ACC112 (cell line): ENCODE measurements around the gene MICALL2.
A peak's percentile ranks its signal among the peaks of the same experiment; 100 is the strongest.

Source experiments
- H2AFZ ChIP-seq: fragments of 200-600 bp; sonication (generic); one replicate; pipeline ENCODE4 v1.6.0; 2017; ENCODE audit warnings: antibody characterized with exemption, low read length; ENCODE audit not compliant: unreplicated experiment
- H3K27ac ChIP-seq: fragments of 200-600 bp; sonication (generic); 2 replicates; pipeline ENCODE4 v1.5.1; 2014; ENCODE audit warnings: low read depth, mild to moderate bottlenecking, antibody characterized with exemption, low read length, moderate library complexity
- H3K27me3 ChIP-seq: fragments of 200-600 bp; sonication (generic); 2 replicates; pipeline ENCODE4 v1.6.1; 2014; ENCODE audit warnings: mild to moderate bottlenecking, antibody characterized with exemption, low read length, moderate library complexity, mixed read lengths; ENCODE audit not compliant: insufficient read depth
- H3K36me3 ChIP-seq: fragments of 200-600 bp; sonication (generic); 2 replicates; pipeline ENCODE4 v1.6.1; 2016; ENCODE audit warnings: mild to moderate bottlenecking, antibody characterized with exemption, low read length, moderate library complexity, mixed read lengths; ENCODE audit not compliant: insufficient read depth
- H3K4me1 ChIP-seq: fragments of 200-600 bp; sonication (generic); one replicate; pipeline ENCODE4 v1.6.1; 2016; ENCODE audit warnings: low read length, mixed read lengths; ENCODE audit not compliant: insufficient read depth, unreplicated experiment, control insufficient read depth
- H3K4me3 ChIP-seq: fragments of 200-600 bp; sonication (generic); 2 replicates; pipeline ENCODE4 v1.5.1; 2014; ENCODE audit warnings: mild to moderate bottlenecking, low read depth, low read length
- H3K79me2 ChIP-seq: fragments of 200-600 bp; sonication (generic); one replicate; pipeline ENCODE4 v1.6.0; 2016; ENCODE audit warnings: low read length; ENCODE audit not compliant: control insufficient read depth, unreplicated experiment, insufficient read depth

The MICALL2 gene

DNA sequence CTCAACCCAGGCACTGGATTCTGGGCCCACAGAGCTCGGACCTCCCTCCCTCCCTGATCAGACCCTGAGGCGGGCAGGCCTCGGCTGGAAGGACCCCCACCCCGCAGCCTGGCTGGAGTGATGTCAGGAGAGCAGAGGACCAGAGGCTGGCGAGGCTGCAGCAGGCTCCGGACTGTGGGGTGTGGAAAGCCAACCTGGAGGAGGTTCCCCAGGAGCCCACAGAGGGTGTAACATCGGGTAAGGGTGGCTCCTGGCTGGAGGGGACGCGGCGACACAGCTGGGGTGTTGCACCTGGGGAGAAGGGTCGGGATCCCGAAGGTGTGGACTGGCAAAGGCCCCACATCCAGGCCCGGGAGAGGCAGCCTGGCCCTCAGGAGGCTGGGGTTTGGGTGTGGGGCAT is 8.9 kb upstream of the MICALL2 start:
- H3K27me3 ChIP-seq: no peaks in the 10 kb centered on the region
- H3K27ac ChIP-seq: no peak overlapping the region
- H3K4me1 ChIP-seq: peaks cover 9% of the 10 kb centered on the region
- no peak overlapping the region for H3K4me3 ChIP-seq
- H3K79me2 ChIP-seq: no peaks in the 10 kb centered on the region
- no peak overlapping the region for H2AFZ ChIP-seq
- no peaks in the 10 kb centered on the region; the same call in 1 of the 2 replicates for H3K36me3 ChIP-seq

DNA sequence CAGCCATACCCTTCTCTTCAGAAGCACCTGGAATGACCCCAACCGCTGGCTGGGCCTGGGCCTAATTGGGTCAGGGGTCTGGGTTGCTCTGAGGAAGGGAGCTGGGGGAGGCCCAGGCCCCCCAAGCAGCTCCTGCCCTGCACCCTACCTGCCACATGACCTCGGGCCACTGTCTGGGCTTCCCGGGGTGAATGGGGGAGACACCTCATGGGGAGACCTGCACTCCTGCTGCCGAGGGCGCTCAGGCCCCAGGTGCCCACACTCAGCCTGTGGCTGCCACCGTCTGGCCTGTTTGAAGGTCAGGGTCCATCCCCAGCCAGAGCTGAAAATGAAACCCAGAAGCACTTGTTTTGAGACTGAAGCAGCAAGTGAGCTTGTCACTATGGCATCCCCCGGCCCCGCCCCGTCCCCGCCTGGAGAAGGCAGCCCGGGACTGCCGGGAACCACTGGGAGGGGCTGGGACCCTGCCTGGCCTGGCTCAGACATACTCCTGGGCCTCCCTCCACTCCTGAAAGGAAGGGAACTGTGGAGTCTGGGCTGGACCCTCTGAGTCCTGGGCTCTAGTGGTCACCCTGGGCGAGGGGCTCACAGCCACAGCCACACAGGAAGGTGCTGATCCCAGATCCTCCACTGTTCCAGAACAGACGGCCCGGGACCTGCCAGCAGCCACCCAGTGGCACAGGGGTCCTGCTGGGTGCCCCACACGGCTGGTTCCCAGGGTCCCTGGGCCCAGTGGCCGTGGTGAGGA is 7.4 kb upstream of the MICALL2 start:
- Histone ChIP-seq H3K27ac (peak overlapping the region; percentile 25; the same call in 1 of the 2 replicates), H3K4me1 (peaks cover 21% of the 10 kb centered on the region), H3K27me3 (no peaks in the 10 kb centered on the region), H3K79me2 (no peaks in the 10 kb centered on the region), H2AFZ (no peak overlapping the region), H3K36me3 (no peaks in the 10 kb centered on the region; the same call in 1 of the 2 replicates), H3K4me3 (no peak overlapping the region)

- Histone ChIP-seq H3K27me3 (no peaks in the 10 kb centered on the region), H3K4me1 (peaks cover 35% of the 10 kb centered on the region), H3K36me3 (no peaks in the 10 kb centered on the region), H3K79me2 (no peaks in the 10 kb centered on the region), H3K4me3 (no peak overlapping the region), H2AFZ (no peak overlapping the region), H3K27ac (no peak overlapping the region)
These were observed 5.4 kb upstream of the MICALL2 start for GRCh38 chr7:1464694-1465093.

DNA sequence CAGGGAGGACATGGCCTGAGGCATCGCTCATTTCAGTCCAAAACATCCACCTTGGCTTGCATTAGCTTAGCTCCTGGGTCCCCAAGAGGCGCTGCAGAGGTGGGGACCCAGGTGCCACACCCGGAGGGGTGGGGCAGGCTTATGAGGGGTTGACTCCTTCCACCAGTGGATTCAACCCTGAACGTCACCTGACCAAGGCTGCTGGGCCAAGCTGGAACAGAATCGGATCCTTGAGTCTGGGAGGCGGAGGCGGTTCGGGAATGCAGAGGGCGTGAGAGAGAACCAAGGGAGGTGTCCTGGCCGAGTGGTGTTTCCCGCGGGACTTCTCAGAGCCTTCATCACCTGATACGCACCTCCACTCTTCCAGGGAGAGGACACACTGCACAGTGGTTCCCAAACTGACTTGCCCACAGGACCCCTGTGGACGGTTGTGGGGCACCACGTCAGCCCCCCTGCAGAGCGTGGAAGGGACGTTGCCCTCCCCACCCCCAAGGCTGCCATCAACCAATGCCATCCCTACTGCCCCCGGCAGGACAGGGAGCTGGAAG is 4.5 kb upstream of the MICALL2 start:
- no peaks in the 10 kb centered on the region for H3K27me3 ChIP-seq
- H3K27ac ChIP-seq: no peak overlapping the region
- H3K4me3 ChIP-seq: no peak overlapping the region
- no peak overlapping the region for H2AFZ ChIP-seq
- no peaks in the 10 kb centered on the region for H3K36me3 ChIP-seq
- peaks cover 35% of the 10 kb centered on the region for H3K4me1 ChIP-seq
- H3K79me2 ChIP-seq: no peaks in the 10 kb centered on the region

- H3K79me2 ChIP-seq: peaks cover 19% of the 10 kb centered on the region
- H3K4me1 ChIP-seq: peaks cover 43% of the 10 kb centered on the region
- H3K27me3 ChIP-seq: no peaks in the 10 kb centered on the region
- H3K27ac ChIP-seq: no peak overlapping the region
- H2AFZ ChIP-seq: no peak overlapping the region
- no peak overlapping the region for H3K4me3 ChIP-seq
- H3K36me3 ChIP-seq: no peaks in the 10 kb centered on the region
These were observed 2.5 kb upstream of the MICALL2 start for GRCh38 chr7:1461646-1462375.

DNA sequence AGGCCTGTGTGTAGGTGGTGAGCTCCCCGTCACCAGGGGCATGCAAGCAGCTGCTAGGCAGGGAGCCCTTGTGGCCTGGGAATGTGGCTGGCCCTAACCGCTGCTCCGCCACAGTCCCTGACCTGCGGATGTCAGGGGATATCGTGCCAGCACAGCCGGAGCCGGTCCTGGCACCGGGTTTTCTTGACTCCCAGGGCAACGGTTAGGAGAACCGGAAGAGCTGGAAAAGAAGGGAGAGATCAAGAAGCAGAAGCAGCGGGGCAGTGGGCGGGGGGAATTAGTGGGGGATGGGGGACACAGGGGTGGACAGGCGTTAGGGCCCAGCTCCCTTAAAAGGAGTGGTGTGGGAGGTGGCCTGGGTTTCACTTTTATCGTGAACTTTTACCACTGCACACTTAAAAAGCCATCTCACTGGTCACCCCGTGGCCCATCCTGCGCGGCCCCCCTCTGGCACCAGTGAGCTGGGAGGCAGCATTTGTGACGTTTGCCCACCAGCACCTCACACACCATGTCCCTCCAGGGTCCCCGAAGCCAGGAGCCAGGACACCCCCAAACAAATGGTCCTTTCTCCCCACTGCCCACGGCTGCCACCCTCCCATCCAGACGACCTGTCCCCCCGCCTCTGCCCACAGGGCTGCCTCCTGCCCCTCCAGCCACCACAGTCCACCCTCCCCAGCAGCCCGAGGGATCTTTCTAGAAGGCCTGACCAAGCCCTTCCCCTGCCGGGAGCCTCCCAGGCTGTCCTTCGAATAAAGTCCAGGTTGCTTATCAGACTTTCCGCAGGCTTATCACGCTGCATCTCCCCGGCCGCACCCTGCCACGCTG is 1.8 kb upstream of the MICALL2 start:
- Histone ChIP-seq H3K4me1 (peaks cover 37% of the 10 kb centered on the region), H3K36me3 (no peaks in the 10 kb centered on the region), H3K27ac (peak overlapping the region; percentile 49; the same call in 1 of the 2 replicates), H3K27me3 (no peaks in the 10 kb centered on the region), H2AFZ (no peak overlapping the region), H3K79me2 (peaks cover 25% of the 10 kb centered on the region), H3K4me3 (peak overlapping the region; percentile 74)

GRCh38 chr7:1459920-1460820 is 900 bp upstream of the MICALL2 start:
- H3K27me3 ChIP-seq: no peaks in the 10 kb centered on the region
- no peaks in the 10 kb centered on the region for H3K36me3 ChIP-seq
- H3K27ac ChIP-seq: peak overlapping the region; percentile 49
- H3K4me3 ChIP-seq: peak overlapping the region; percentile 74
- H2AFZ ChIP-seq: no peak overlapping the region
- peaks cover 38% of the 10 kb centered on the region for H3K4me1 ChIP-seq
- peaks cover 34% of the 10 kb centered on the region for H3K79me2 ChIP-seq

DNA sequence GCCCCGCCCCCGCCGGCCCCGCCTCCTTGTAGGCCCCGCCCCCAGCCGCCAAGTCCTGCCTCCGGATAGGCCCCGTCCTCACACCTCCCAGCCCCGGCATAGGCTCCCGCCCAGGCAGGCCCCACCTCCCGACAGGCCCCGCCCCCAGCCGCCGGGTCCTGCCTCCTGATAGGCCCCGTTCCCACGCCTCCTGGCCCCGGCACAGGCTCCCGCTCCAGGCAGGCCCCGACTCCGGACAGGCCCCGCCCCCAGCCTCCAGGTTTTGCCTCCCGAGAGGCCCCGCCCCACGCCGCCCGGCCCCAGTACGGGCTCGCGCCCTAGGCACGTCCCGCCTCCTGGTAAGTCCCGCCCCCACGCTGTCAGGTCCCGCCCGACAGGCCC is 232 bp upstream of the MICALL2 start:
- H3K27me3 ChIP-seq: no peaks in the 10 kb centered on the region
- H3K79me2 ChIP-seq: peaks cover 39% of the 10 kb centered on the region
- H3K4me3 ChIP-seq: peak overlapping the region; percentile 93
- H3K27ac ChIP-seq: peak overlapping the region; percentile 80
- H3K4me1 ChIP-seq: peaks cover 45% of the 10 kb centered on the region
- no peak overlapping the region for H2AFZ ChIP-seq
- no peaks in the 10 kb centered on the region for H3K36me3 ChIP-seq

- Histone ChIP-seq H3K79me2 (peaks cover 46% of the 10 kb centered on the region), H3K27me3 (no peaks in the 10 kb centered on the region), H3K27ac (peak overlapping the region; percentile 62), H3K4me1 (peaks cover 48% of the 10 kb centered on the region), H3K36me3 (no peaks in the 10 kb centered on the region), H2AFZ (no peak overlapping the region), H3K4me3 (peak overlapping the region; percentile 93)
These were observed 1.2 kb downstream of the MICALL2 start for GRCh38 chr7:1457949-1458682.
